LNCAP (cell line): ENCODE data around the gene CCBE1.

Source experiments
- TF ChIP-seq, protein P1 (sequence below): fragments of 450-650 bp; IDR thresholded peaks from 2 replicates; pipeline ENCODE4 v1.5.1; 2017; ENCODE audit warnings: mild to moderate bottlenecking

Gene CCBE1

DNA sequence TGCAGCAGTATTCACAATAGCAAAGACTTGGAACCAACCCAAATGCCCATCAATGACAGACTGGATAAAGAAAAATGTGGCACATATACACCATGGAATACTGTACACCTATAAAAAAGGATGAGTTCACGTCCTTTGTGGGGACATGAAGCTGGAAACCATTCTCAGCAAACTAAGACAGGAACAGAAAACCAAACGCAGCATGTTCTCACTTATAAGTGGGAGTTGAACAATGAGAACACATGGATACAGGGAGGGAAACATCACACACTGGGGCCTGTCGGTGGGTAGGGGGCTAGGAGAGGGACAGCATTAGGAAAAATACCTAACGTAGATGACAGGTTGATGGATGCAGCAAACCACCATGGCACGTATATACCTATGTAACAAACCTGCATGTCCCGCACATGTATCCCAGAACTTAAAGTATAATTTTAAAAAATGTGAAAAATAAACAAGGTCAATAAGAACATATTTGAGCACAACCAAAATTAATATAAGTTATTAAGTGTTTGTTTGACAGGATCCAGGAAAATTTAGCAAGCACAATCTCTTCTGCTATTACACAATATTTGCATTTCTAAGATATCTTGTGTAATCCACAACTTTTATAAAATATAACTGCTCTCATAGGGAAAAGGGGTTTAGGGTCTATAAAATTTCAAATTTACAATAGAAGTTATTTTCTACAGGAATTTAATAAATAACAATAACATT, 22.9 kb downstream of the CCBE1 start:
- TF ChIP-seq, protein P1, sequence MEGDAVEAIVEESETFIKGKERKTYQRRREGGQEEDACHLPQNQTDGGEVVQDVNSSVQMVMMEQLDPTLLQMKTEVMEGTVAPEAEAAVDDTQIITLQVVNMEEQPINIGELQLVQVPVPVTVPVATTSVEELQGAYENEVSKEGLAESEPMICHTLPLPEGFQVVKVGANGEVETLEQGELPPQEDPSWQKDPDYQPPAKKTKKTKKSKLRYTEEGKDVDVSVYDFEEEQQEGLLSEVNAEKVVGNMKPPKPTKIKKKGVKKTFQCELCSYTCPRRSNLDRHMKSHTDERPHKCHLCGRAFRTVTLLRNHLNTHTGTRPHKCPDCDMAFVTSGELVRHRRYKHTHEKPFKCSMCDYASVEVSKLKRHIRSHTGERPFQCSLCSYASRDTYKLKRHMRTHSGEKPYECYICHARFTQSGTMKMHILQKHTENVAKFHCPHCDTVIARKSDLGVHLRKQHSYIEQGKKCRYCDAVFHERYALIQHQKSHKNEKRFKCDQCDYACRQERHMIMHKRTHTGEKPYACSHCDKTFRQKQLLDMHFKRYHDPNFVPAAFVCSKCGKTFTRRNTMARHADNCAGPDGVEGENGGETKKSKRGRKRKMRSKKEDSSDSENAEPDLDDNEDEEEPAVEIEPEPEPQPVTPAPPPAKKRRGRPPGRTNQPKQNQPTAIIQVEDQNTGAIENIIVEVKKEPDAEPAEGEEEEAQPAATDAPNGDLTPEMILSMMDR: no peak

DNA sequence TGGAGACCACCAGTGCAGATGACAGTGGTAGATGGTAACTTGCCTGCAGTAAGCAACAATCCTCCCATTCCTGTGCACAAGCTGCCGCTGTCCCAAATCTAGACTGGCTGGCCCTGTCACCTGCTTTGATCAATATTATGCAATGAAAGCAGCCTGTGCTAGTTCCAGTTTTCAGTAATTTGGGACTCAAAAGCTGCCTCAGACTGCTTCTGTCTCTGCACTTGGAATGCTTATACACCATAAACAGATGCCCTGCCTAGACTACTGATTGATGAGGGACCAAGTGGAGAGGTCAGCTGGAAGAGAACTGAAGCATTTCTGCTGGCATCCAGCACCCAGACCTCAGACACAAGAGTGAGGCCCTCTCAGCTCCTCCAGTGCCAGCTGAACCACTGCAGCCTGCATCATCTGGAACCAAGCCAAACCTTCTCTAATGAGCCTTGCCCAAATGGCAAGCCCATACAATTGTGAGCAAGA, 24.9 kb downstream of the CCBE1 start:
- TF ChIP-seq, protein P1: no peak

DNA sequence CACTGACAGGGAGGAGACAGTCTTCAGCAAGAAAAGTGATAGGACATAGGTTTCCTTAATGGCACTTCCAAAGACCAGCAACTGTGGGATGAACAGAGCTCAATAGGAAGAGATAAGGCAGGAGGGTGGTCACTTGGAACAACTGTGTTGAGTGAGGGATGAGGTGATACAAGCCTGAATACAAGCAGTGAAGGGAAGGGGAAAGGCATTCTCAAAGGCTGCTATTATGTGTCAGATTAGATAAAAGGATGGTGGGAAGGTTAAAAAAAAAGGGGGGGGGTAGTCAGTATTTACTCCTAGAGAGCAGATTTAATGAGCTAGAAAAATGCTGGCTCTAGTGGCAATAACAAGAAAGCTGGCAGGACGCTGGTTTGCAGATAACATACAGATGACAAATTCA, 25.7 kb downstream of the CCBE1 start:
- TF ChIP-seq, protein P1: no peak

DNA sequence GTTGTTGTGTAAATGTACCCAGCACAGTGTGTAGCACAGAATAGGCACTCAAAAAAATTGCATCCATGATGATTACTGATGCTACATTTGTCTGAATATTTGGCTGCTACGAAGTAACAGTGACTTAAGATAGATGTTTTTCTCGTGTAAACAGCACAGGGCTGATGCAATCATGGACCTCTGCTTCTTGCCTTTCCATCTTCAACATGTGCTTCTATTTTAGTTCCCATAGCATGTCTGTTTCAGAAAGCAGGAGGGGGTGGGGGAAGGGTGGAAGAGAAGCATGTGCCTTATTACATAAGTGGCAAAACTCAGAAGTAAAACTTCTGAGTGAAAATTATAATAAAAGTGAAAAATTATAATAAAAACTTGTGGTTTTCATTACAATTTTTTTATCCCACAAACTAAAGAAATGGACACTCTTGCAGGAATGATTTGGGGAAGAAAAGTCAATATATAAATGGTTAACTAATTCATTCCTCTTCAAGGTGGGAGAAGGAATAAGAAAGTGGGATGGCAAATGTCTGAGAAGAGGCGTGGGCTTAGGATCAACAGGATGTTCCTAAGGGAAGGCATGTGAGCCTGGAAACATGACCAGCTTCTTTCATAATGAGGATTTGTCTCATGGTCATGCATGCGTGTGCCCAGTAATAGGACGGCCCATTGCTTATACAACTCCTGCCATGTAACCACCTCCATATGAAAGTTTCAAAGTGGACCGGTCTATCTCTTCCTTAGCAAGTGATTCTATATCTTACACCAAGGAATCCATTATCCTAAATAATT, 27.2 kb downstream of the CCBE1 start:
- TF ChIP-seq, protein P1: no peak

DNA sequence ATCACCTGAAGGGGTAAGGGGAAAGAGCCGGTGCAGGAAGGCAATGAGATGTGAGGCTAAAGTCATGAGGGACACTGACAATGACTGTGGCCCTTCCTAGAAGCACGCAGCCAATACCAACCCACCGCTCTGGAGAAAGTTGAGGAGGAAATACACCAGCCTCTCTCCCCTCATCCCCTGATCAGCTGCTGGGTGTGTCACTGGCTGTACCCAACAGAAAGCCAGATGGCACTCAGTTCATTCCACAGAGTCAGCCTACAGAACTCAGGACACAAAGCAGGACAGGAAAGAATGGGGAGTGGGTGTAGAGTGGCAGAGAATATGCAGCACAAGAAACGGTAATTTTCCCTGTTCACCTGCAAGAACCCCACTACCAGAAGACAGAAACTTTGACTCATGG, 29.7 kb downstream of the CCBE1 start:
- TF ChIP-seq, protein P1: no peak

DNA sequence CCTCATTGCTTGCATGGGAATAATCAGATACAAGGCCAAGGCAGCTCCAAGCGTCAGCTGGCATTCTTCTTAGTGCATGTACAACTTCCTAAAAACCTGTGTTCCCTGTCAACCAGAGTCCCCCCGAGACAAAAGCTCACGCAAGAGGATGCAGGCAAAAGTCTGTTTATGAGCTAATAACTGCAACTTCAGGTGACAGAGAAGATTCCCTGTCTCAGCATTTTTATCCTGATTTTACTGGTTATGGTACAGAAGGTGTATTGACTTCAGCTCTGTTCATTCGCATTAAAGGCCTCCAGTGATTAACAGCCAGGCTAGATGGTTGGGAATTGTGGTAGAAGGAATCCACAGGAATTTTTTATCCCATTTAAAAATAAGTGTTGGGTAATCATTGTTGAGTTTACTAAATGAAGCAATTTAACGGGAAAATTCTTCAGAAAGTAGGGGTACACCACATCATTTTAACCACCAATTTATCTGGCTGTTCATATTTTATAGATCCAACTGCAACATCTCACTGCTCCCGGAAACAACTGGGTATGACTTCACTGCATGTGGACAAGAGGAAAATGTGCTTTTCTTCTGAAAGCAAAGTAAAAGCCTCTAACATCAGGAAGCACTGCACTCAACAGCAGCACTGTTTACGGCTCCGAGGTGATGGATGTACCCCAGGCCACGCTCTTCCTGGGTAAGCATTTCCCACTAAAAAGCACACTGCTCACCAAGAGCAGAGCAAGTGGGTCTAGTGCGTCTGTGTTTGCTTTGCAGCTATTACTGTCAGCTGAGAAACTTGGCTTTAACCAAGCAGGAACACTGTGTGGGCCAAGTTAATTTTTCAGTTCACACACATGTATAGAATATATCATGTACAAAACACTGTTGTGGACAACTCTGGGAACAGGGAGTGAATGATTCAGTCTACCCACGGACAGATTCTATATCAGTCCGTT, 31.9 kb downstream of the CCBE1 start:
- TF ChIP-seq, protein P1: no peak

DNA sequence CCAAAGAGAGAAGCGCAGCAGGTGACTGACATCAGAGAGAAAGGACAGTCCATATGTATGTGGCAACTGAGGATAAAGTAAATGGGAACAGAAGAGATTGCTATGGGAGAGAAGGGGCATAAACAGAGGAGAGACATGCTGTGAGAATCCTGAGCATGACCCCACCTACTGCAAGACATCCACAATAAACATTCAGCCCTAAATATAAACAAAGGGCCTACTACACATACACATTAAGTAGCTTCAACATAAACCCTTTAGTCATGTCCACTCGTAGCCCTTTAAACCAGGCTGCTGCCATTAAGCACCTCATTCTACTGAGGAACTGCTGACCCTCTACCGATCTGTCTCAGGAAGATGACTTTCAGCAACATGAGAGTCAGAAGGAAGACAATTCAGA, 32.9 kb downstream of the CCBE1 start:
- TF ChIP-seq, protein P1: no peak
